CD14-positive monocyte (primary cell): ENCODE data around the gene BMPR1B. TPM values are rescaled to one million over a fixed set of nuclear protein-coding genes. Genes with fewer than 3 reads are reported as not detected.

Source experiments
- DNase-seq, 3 donors: peaks; one replicate each; pipeline ENCODE4 v3.0.0-alpha.2; 2011 to 2022
- H2AFZ ChIP-seq: 2 replicates; pipeline ENCODE4 v1.6.0; 2012; ENCODE audit warnings: mild to moderate bottlenecking, low read depth, low read length, inconsistent platforms; ENCODE audit not compliant: insufficient read depth, poor library complexity, severe bottlenecking
- H3K27ac ChIP-seq, 2 donors: 1 replicate in 1 of 2; 2 replicates in 1 of 2; pipeline ENCODE4 v1.5.1; 2012 to 2013; ENCODE audit warnings: low read length in 2 of 2, control low read depth in 1 of 2, inconsistent platforms in 1 of 2, low read depth in 1 of 2, mild to moderate bottlenecking in 1 of 2
- H3K27me3 ChIP-seq, 2 donors: one replicate each; pipeline versions ENCODE4 v1.6.0 to v1.6.1; 2011 to 2013; ENCODE audit warnings: low read length in 2 of 2; ENCODE audit not compliant: control insufficient read depth in 2 of 2, insufficient read depth in 2 of 2
- H3K36me3 ChIP-seq, 2 donors: replicated peaks in 1 of 2; 1 replicate in 1 of 2; 2 replicates in 1 of 2; pipeline versions ENCODE4 v1.5.1 to v1.6.1; 2012 to 2013; ENCODE audit warnings: low read length in 2 of 2, control low read depth in 1 of 2, inconsistent platforms in 1 of 2, mild to moderate bottlenecking in 1 of 2; ENCODE audit not compliant: insufficient read depth in 2 of 2, control insufficient read depth in 1 of 2
- H3K4me1 ChIP-seq, 2 donors: 1 replicate in 1 of 2; 2 replicates in 1 of 2; pipeline versions ENCODE4 v1.5.1 to v1.6.1; 2012 to 2013; ENCODE audit warnings: low read length in 2 of 2, control low read depth in 1 of 2, inconsistent platforms in 1 of 2, mild to moderate bottlenecking in 1 of 2, moderate library complexity in 1 of 2; ENCODE audit not compliant: insufficient read depth in 2 of 2, control insufficient read depth in 1 of 2
- H3K4me2 ChIP-seq: replicated peaks from 2 replicates; pipeline ENCODE3; 2012; ENCODE audit warnings: low read length, moderate library complexity, mild to moderate bottlenecking; ENCODE audit not compliant: poor library complexity, severe bottlenecking; ENCODE audit errors: extremely low read depth
- H3K4me3 ChIP-seq, 3 experiments: fragments of 200-600 bp in 1 of 3; sonication (generic) in 1 of 3; replicated peaks in 1 of 3; 1 replicate in 2 of 3; 2 replicates in 1 of 3; pipeline ENCODE4 v1.5.1; 2011 to 2013; ENCODE audit warnings: low read length in 3 of 3, mild to moderate bottlenecking in 3 of 3, control low read depth in 2 of 3, low read depth in 2 of 3, inconsistent platforms in 1 of 3, moderate library complexity in 1 of 3
- H3K79me2 ChIP-seq: 2 replicates; pipeline ENCODE4 v1.6.0; 2012; ENCODE audit warnings: mild to moderate bottlenecking, control low read depth, inconsistent platforms, low read length, moderate library complexity; ENCODE audit not compliant: insufficient read depth
- H3K9ac ChIP-seq: 2 replicates; pipeline ENCODE4 v1.6.0; 2017; ENCODE audit warnings: low read length, mild to moderate bottlenecking; ENCODE audit not compliant: insufficient read depth, poor library complexity, severe bottlenecking
- H3K9me3 ChIP-seq, 2 donors: replicated peaks in 1 of 2; 1 replicate in 1 of 2; 2 replicates in 1 of 2; pipeline versions ENCODE4 v1.5.1 to v1.6.1; 2012 to 2013; ENCODE audit warnings: low read length in 2 of 2, control low read depth in 1 of 2; ENCODE audit not compliant: control insufficient read depth in 1 of 2, insufficient read depth in 1 of 2
- H4K20me1 ChIP-seq: 2 replicates; pipeline ENCODE4 v1.6.0; 2012; ENCODE audit warnings: mild to moderate bottlenecking, low read length, control low read depth, moderate library complexity; ENCODE audit not compliant: insufficient read depth
- H3K27ac Mint-ChIP-seq, 7 donors: one replicate each; pipeline ENCODE4 v1.8.0; 2020; ENCODE audit warnings: mild to moderate bottlenecking in 7 of 7, mixed read lengths in 7 of 7, moderate library complexity in 6 of 7, inconsistent platforms in 2 of 7
- H3K27me3 Mint-ChIP-seq, 3 donors: one replicate each; pipeline ENCODE4 v1.8.0; 2021 to 2022; ENCODE audit warnings: low read depth in 3 of 3, mild to moderate bottlenecking in 3 of 3, mixed read lengths in 3 of 3, moderate library complexity in 3 of 3, inconsistent platforms in 1 of 3
- H3K36me3 Mint-ChIP-seq, 2 donors: one replicate each; pipeline ENCODE4 v1.8.0; 2020; ENCODE audit warnings: mixed read lengths in 2 of 2, inconsistent platforms in 1 of 2, mild to moderate bottlenecking in 1 of 2
- H3K4me1 Mint-ChIP-seq: one replicate; pipeline ENCODE4 v1.8.0; 2020; ENCODE audit warnings: mild to moderate bottlenecking, mixed read lengths
- H3K4me3 Mint-ChIP-seq, 2 donors: one replicate each; pipeline ENCODE4 v1.8.0; 2020; ENCODE audit warnings: mild to moderate bottlenecking in 2 of 2, mixed read lengths in 2 of 2, moderate library complexity in 1 of 2
- H3K9me3 Mint-ChIP-seq, 7 donors: one replicate each; pipeline ENCODE4 v1.8.0; 2020 to 2022; ENCODE audit warnings: mixed read lengths in 7 of 7, mild to moderate bottlenecking in 6 of 7, moderate library complexity in 6 of 7, inconsistent platforms in 2 of 7
- CTCF ChIP-seq: fragments of 200-600 bp; IDR thresholded peaks from one replicate; pipeline ENCODE4 v1.8.0; 2022; ENCODE audit warnings: antibody characterized with exemption, mild to moderate bottlenecking
- WGBS: methylation state at CpG from one replicate; pipeline ENCODE4 v1.1.5; 2013; ENCODE audit warnings: missing lambda C conversion rate; ENCODE audit not compliant: insufficient coverage; 5-methylcytosine and 5-hydroxymethylcytosine counted together
- intact Hi-C, 2 donors: fragments of 100-400 bp; cut with micrococcal nuclease; formaldehyde crosslinking; loops; one replicate each; pipeline versions ENCODE4 v1.15.0 to v1.15.1; 2023
- polyA plus RNA-seq, 3 donors: library from polyadenylated mRNA; depleted of rRNA in 1 of 3; unstranded in 2 of 3; stranded (reverse) in 1 of 3; fragments of 300-500 nt in 2 of 3; fragments of >200 nt in 1 of 3; fragmentation: Illumina TruSeq in 2 of 3; gene quantifications; 1 replicate in 2 of 3; 2 replicates in 1 of 3; pipeline ENCODE4 v1.2.3, GENCODE V29; 2012 to 2021

BMPR1B gene
- polyA plus RNA-seq, 3 donors, result not detected

DNA sequence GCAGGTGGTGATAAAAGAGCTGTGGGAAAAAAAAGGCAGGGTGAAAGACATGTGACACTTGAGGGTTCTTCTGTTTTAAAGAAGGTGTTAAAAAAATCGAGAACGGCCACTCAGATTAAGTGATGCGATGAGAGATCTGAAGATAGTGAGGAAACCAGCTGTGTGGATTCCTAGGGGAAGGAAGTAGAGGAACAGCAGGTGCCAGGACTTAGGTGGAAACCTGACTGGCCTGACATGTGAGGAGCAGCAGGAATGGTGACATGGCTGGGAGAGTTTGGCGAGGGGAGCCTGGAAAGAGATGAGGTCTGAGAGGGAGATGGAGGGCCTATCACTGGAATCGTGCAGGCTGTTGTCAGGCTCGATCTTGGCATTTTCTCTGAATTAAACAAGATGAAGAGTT, 55.5 kb downstream of the BMPR1B start:
- Mint-ChIP-seq H3K4me1 (no peaks in the 10 kb centered on the region), H3K36me3 (no peaks in the 10 kb centered on the region), H3K4me3 (no peak overlapping the region), H3K27me3 (no peaks in the 10 kb centered on the region), H3K9me3 (peaks cover 0 to 5% (median 0%) of the 10 kb centered on the region in 7 donors), H3K27ac (no peak overlapping the region)
- no peaks in the 10 kb centered on the region for H3K36me3 ChIP-seq
- 95% methylated on average over 6 of the region's 6 CpGs for WGBS
- no peak overlapping the region for H3K9ac ChIP-seq
- no peak for TF ChIP-seq CTCF
- no peak overlapping the region for H2AFZ ChIP-seq
- H3K27me3 ChIP-seq, result no peaks in the 10 kb centered on the region
- intact Hi-C loops, result no loop called here
- H3K27ac ChIP-seq, result no peak overlapping the region
- H3K4me3 ChIP-seq, result no peak overlapping the region
- H3K79me2 ChIP-seq, result no peaks in the 10 kb centered on the region
- no peaks in the 10 kb centered on the region for H3K4me1 ChIP-seq
- H4K20me1 ChIP-seq, result no peaks in the 10 kb centered on the region
- H3K4me2 ChIP-seq, result no peak overlapping the region
- no peaks in the 10 kb centered on the region for H3K9me3 ChIP-seq
- DNase-seq, result no peak

GRCh38 chr4:94814237-94814636, 56.5 kb downstream of the BMPR1B start:
- no peak overlapping the region for H3K27ac ChIP-seq
- H3K4me2 ChIP-seq, result no peak overlapping the region
- TF ChIP-seq CTCF, result no peak
- H3K79me2 ChIP-seq, result no peaks in the 10 kb centered on the region
- H3K4me1 ChIP-seq, result no peaks in the 10 kb centered on the region
- no peak overlapping the region for H3K4me3 Mint-ChIP-seq
- peaks cover 0 to 5% (median 0%) of the 10 kb centered on the region in 7 donors for H3K9me3 Mint-ChIP-seq
- H3K36me3 Mint-ChIP-seq, result no peaks in the 10 kb centered on the region
- H3K9me3 ChIP-seq, result no peaks in the 10 kb centered on the region
- DNase-seq, result no peak
- H3K9ac ChIP-seq, result no peak overlapping the region
- H4K20me1 ChIP-seq, result no peaks in the 10 kb centered on the region
- no peak overlapping the region for H3K27ac Mint-ChIP-seq
- H3K36me3 ChIP-seq, result no peaks in the 10 kb centered on the region
- no peaks in the 10 kb centered on the region for H3K27me3 ChIP-seq
- no peaks in the 10 kb centered on the region for H3K27me3 Mint-ChIP-seq
- H3K4me1 Mint-ChIP-seq, result no peaks in the 10 kb centered on the region
- H3K4me3 ChIP-seq, result no peak overlapping the region
- intact Hi-C loops, result no loop called here
- H2AFZ ChIP-seq, result no peak overlapping the region
